HG03139 (cell line): Measurements from ENCODE around the gene FOXN4.

Experiments used
- ATAC-seq: cut with Tn5 transposase; IDR thresholded peaks from one replicate; pipeline ENCODE4 v1.9.1; 2021; ENCODE audit not compliant: unreplicated experiment

Gene FOXN4

DNA sequence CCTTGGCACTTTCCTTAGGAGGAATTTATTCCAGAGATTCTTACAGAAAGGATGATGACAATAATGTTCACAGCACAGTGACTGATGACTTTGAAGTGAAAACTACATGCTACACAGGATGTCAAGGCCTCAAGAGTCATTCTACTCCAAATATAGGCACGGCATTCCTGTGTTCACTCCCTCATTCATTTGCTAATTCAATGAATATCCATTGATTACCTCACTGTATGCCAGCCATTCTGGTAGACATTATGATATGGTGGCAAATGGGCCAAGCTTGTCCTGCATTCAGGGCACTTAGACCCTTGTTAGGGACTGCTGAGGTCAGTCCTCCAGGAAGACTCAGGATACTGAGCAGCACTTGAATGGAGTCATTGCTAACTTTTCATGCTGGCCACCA lies 48.0 kb downstream of the FOXN4 start:
- ATAC-seq, result no peak

DNA sequence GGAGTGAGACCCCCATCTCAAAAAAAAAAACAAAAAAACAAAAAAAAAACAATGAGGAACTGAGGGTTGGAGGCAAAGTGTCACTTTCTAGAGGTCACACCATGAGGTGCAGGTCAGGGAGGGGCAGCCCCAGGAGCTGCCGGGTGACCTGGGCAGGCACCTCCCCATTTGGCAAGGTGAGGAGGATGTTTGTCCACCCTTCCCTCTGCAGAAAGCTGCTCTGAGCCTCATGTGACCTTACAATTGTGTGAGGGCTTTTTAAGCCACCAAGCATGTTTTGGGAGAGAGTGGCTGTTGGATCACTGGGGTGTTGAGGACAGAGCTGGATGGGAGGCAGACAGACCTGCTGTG lies 49.6 kb downstream of the FOXN4 start:
- ATAC-seq, result no peak

DNA sequence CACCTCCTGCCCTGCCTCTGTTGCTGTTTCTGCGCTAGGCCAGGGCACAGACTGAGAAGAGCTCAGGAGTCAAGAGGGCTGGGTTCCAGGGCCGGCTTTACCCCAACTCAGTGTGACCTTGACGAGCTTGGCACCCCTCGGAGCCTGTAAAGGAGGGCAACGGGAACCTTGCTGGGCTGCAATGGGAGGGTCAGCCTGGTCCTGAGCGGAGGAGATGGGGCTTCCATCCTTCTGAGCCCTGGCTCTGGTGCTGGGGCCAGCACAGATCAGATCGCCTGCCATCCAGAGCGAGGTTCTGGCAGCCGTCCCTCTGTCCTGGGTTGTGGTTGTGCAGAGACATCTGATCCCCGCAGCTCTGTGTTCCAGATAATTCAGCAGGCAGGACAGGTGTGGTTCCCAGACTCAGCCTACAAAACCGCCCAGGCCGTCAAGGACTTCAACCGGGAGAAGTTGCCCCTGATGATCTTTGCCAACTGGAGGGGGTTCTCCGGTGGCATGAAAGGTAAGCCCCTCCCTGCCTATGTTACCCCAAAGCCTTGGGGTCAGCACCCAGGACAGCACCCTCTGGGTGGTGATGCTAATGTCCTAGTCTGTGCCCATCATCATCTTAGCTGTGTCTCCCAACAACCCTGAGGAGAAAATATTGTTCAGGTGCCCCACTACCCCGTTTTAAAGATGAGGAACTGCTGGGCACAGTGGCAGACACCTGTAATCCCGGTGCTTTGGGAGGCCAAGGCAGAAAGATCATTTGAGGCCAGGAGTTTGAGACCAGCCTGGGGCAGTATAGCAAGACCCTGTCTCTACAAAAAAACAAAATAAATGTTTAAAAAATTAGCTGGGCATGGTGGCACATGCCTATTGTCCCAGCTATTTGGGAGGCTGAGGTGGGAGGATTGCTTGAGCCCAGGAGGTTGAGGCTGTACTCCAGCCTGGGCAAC lies 50.2 kb downstream of the FOXN4 start:
- ATAC-seq, result no peak

DNA sequence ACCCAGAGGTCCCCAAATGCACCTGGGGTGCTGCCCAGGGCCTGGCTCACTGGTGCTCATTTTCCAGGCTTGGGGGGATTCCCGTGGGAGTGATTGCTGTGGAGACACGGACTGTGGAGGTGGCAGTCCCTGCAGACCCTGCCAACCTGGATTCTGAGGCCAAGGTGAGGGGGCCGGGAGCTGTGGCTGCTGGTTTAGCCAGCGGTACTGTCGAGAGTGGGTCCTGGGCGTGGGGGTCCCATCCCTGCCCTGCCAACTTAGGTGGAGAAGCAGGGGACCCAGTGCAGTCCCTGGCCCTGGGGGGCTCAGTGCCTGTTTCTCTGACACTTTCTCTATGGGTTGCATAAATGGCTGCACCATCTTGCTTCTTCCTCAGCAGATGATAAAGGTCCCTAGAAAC lies 50.9 kb downstream of the FOXN4 start:
- ATAC-seq, result no peak

DNA sequence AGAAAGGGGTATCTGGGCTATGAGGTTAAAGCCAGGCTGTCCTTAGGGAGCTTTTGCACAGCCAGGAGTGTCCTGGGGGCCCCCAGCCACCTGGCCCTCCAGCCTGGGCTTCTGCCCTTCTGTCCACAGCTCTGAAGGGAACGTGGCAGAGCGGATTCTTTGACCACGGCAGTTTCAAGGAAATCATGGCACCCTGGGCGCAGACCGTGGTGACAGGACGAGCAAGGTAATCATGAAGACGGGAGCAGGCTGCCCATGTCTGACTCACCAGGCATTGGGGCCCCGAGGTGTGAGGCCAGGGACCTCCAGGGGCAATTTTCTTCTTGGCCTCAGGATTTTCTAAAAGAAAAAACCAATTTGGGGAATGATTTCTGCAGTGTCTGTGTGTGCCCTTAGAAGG lies 53.1 kb downstream of the FOXN4 start:
- no peak for ATAC-seq

DNA sequence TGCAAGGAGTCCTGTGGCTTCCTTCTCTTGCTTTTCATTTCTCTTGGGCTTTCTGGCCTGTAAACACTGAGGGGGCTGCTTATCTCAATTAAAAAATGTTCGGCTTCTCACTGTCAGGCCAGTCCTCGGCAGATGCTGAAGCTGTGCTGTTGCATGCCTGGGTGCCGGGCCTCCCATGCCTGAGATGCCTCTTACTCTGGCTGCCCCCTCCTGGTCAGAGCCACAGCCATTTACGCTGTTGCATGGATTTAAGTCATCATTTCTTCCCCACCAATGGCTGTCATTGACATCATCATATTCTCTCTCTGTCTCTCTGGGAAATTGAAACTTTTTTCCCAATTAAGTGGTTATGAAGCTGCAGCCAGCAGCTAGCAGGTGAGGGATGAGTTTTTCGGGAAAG lies 53.7 kb downstream of the FOXN4 start:
- ATAC-seq, result no peak

DNA sequence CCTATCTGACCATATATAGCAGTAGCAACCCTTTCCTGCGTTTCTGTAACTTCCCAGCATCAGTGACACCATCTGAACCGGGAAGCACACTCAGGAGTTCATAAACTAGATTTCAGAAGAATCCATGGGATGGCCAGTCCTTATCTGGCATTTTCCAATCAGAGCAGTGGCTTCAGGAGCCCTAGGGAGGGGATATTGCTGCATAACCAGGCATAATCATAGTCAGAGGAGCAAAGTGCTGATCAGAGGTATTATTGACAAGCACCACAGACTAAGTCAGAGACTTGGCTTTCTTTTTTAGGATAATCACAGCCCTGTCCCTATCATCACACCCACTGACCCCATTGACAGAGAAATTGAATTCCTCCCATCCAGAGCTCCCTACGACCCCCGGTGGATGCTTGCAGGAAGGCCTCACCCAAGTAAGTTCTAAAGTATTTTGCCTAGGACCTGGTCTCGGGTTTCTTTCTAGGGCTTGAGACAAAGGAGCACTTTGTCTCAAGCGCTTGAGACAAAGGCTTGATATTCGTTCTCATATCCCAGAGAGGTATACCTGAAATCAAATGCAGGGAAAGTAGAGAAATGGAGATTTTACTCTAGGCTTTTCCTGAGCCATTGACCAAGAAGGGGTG lies 55.1 kb downstream of the FOXN4 start:
- ATAC-seq, result no peak

DNA sequence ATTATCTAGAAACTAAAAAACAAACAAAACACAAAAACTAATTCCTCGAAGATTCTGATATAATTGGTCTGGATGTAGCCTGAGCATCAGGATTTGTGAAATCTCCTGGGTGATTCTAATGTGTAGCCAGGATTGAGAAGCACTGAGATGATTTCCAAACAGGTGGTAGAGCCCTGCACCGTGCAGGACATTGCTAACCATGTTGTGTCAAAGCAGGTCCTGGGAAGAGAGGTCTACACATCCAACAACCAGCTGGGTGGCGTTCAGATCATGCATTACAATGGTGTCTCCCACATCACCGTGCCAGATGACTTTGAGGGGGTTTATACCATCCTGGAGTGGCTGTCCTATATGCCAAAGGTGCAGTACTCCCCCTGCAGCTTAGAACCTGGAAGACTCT lies 56.3 kb downstream of the FOXN4 start:
- no peak for ATAC-seq

DNA sequence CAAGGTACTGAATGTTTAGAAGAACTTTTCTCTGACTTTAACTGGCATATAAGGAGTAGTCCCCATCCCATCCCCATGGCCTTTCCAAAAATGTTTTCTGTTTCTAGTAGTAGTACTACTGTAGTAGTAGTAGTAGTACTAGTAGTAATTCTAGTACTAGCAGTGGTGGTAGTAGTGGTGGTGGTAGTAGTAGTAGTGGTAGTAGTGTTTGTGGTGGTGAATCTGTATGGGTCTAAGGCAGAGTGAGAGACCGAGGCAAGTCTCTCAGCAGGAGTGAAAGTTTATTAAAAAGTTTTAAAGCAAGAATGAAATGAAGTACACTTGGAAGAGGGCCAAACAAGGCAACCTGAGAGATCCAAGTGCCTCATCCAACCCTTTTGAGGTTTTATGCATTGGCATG lies 58.6 kb downstream of the FOXN4 start:
- no peak for ATAC-seq

DNA sequence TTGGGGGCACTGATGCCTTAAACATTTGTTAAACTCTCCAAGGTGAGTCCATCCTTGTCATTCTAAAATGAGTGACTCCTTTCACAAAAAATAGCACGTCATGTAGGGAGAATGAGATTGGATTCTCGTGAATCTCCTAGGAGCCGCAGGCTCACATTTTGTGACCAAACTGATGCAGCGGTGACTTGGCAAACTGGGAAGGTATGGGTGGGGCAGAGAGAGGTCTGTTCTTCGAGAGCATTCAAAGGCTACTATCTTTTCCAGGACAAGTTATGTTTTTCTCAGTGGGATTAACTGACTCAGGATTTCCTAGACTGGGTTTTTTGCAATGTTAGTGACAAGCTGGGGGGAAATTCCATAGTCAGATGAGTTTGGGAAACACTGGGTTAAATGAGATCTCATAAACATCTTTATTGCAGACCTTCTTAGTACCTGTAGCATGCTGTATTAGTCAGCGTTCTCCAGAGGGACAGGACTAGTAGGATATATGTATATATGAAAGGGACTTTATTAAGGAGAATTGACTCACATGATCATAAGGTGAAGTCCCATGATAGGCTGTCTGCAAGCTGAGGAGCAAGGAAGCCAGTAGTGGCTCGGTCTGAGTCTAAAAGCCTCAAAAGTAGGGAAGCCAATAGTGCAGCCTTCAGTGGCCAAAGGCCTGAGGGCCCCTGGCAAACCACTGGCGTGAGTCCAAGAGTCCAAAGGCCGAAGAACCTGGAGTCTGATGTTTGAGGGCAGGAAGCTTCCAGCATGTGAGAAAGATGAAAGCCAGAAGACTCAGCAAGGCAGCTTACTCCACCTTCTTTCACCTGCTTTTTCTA lies 61.0 kb downstream of the FOXN4 start:
- no peak for ATAC-seq

DNA sequence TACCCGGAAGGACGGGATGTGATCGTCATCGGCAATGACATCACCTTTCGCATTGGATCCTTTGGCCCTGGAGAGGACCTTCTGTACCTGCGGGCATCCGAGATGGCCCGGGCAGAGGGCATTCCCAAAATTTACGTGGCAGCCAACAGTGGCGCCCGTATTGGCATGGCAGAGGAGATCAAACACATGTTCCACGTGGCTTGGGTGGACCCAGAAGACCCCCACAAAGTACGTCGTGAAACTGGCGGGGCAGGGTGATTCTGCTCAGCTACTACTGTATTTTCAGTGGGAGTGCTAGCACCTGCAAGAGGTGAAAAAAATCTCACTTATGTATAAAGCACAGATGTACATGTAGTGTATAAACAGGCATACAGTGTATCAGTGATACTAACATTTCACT lies 62.9 kb downstream of the FOXN4 start:
- no peak for ATAC-seq

DNA sequence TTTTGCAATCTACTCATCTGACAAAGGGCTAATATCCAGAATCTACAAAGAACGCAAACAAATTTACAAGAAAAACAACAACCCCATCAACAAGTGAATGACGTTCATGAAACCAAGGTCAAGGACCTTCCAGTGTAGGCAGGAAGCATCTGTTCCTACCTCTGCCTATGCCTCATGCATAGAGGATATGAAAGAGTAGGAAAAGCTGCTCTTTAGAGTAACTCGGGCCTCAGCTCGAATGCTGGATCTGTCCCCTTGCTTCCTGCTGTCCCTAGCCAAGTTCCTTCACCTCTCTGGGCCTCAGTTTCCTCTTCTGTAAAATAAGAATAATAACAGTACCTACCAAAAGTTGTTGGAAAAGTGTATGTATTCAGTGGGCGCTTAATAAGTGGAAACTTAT lies 65.0 kb downstream of the FOXN4 start:
- no peak for ATAC-seq

DNA sequence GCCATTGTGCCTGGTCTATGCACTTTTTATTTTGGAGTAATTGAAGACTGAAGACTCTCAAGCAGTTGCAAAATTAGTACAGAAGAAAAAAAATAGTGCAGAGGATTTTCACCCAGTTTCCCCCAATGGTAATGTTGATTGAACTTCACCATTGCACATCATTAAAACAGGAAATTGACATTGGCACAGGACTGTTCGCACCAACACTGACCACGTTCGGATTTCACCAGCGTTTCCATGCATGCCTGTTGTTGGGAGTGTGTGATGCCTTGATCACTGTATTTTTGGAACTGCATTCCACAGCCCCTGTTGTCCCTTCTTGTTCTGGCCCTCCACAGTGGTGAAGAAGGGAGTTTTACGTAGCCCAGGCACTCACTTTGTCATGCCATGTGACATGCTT lies 67.1 kb downstream of the FOXN4 start:
- no peak for ATAC-seq

DNA sequence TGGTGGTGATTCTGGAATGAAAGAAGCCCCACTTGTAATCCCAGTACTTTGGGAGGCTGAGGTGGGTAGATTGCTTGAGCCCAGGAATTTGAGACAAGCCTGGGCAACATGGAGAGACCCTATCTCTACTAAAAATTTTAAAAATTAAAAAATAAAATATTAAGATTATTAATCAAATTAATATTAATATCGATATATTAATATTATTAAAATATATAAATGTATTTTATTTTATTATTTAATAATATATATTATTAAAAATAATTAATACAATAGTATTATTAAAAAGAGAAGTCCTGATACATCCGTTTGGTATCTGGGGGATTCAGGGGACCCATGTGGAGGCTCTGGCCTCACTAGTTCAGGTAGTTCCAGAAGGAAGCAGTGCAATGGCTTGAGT lies 68.7 kb downstream of the FOXN4 start:
- ATAC-seq, result no peak

DNA sequence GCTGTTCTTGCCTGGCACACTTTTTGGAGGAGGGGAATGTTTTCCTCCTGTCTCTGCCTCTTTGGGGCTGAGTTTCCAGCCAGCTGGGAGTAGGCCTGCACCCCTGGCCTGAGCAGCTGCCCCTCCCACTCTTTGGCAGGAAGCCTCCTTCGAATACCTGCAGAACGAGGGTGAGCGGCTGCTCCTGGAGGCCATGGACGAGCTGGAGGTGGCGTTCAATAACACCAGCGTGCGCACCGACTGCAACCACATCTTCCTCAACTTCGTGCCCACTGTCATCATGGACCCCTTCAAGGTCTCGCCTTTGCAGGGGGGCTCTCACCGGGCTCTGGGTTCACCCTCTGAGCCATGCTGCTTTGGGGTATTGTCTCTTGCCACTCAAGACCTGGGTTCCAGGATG lies 69.4 kb downstream of the FOXN4 start:
- ATAC-seq, result no peak

DNA sequence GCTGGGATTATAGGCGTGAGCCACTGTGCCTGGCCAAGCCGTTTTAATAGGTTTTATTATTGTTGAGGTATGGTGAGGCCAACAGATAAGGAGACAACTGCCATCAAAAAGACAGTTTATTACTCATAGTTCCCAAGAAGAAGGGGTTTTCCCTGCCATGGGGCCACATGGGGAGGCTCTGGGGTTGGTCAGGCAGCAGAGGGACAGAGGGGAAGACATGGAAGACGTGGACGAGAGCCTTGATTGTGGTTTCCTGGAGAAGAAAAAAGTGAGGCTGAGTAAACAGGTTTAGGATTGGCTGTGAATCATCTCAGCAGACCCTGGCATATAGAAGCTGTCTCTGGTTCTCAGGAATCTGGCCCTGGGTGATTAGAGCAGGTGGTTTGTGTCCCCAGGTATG lies 69.9 kb downstream of the FOXN4 start:
- no peak for ATAC-seq

DNA sequence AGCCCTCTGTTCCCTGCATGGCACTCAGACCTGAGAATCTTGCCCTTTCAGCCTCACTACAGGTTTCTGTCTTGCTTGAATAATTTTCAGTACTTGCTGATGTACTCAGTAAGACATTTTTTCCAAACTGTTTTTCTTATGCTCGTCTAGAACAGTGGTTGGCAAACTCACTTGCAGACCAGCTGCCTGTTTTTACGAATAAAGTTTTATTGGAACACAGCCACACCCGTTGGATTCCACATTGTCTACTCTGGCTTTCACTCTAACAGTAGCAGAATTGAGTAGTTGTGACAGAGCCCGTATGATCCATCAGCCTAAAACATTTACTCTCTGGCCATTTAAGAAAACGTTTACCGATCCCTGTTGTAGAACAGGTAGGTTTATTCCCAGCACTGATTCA lies 72.8 kb downstream of the FOXN4 start:
- ATAC-seq, result no peak

DNA sequence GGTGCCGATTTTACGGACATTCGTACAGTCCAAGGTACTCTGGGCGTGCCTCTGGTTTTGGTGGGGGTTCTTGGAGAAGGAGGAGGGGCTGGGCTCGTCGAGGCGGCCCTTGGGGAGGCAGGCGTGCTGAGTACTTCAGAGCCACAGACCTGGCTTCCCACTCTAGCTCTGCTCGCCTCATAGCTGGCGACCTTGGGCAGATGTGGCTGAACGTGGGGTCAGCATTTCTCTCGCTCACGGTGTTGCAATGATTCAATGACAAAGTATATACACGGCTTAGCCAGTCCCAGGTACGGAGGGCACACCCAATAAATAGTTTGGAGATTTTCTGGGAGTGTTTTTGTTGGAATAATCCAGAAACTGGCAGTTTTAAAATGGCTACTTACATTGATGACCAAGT lies 75.1 kb downstream of the FOXN4 start:
- ATAC-seq, result no peak

DNA sequence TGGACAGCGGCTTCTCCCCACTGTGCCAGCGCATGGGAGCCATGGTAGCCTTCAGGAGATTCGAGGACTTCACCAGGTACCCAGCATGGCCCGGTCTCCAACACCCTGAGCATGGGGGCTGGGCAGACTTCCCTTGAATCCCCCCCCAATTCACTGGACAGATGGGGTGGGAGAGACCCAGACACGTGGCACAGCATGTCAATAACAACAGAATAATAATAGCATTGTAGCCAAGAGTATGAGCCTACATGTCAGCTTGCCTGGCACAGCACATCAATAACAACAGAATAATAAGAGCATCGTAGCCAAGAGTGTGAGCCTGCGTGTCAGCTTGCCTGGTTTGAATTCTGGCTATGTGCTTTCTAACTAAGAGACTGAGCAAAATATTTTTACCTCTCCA lies 76.4 kb downstream of the FOXN4 start:
- no peak for ATAC-seq

DNA sequence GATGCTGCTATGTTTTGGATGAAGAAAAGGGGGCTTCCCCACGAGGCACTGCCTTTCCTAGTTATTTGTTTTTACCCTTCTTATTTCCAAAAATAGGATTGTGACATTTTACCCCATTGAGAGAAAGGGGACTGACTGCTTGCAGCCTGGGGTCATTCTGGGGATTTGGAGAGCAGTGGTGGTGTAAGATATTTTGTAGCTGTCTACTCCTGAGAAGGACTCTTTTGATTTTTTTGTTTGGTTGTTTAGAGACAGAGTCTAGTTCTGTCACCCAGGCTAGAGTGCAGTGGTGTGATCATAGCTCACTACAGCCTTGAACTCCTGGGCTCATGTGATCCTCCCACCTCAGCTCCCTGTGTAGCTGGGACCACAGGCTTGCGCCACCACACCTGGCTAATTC lies 78.9 kb downstream of the FOXN4 start:
- no peak for ATAC-seq

DNA sequence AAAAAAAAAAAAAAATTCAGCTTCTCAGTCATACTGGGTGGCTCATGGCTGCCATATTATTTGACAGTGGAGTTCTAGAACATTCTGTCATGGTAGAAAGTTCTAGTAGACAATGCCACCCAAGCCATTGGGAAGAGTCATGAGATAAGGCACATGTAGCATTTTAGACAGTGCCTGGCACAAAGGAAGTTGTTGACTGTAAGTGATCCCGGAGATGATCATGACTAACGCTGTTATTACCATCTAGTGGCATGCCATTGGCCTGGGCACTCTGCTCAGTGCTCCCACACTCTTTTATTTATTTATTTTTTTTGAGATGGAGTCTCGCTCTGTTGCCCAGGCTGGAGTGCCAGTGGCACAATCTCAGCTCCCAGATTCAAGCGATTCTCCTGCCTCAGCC lies 80.4 kb downstream of the FOXN4 start:
- ATAC-seq, result no peak
